Measurements from ENCODE around the gene DIO3.

- TF ChIP-seq CTCF (IDR thresholded peaks at IDR 0.05) (no peak), EZH2 (IDR thresholded peaks at IDR 0.05; ENCODE audit: borderline replicate concordance, insufficient read depth, low read depth, low read length, poor library complexity, severe bottlenecking) (no peak)
Measured at GRCh38 chr14:101604228-101604934, 43.1 kb downstream of the DIO3 start.
